Neural cell (in vitro differentiated cells): Measurements from ENCODE around the gene MARK3.

Experiments
- MXI1 ChIP-seq: fragments of 450-650 bp; conservative IDR thresholded peaks from 2 replicates; pipeline ENCODE4 v1.6.1; 2014; ENCODE audit warnings: antibody characterized with exemption, mild to moderate bottlenecking; ENCODE audit not compliant: poor library complexity, severe bottlenecking
- POLR2AphosphoS5 ChIP-seq: IDR thresholded peaks from 2 replicates; pipeline ENCODE4 v1.6.1; 2012
- TF ChIP-seq, protein P1 (sequence below): fragments of 450-650 bp; IDR thresholded peaks from 2 replicates; pipeline ENCODE4 v1.5.1; 2014; ENCODE audit warnings: antibody characterized with exemption, mild to moderate bottlenecking, moderate library complexity; ENCODE audit not compliant: poor library complexity, severe bottlenecking

- TF ChIP-seq, protein P1, sequence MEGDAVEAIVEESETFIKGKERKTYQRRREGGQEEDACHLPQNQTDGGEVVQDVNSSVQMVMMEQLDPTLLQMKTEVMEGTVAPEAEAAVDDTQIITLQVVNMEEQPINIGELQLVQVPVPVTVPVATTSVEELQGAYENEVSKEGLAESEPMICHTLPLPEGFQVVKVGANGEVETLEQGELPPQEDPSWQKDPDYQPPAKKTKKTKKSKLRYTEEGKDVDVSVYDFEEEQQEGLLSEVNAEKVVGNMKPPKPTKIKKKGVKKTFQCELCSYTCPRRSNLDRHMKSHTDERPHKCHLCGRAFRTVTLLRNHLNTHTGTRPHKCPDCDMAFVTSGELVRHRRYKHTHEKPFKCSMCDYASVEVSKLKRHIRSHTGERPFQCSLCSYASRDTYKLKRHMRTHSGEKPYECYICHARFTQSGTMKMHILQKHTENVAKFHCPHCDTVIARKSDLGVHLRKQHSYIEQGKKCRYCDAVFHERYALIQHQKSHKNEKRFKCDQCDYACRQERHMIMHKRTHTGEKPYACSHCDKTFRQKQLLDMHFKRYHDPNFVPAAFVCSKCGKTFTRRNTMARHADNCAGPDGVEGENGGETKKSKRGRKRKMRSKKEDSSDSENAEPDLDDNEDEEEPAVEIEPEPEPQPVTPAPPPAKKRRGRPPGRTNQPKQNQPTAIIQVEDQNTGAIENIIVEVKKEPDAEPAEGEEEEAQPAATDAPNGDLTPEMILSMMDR: peak; percentile 99
- TF ChIP-seq POLR2AphosphoS5: no peak
- TF ChIP-seq MXI1: peak; percentile 45
Observed at GRCh38 chr14:103546652-103547454, 161.6 kb downstream of the MARK3 start.
